Adrenal gland (tissue), 5 donors: Measurements from ENCODE around the gene PROCR.

Experiments used
- POLR2A ChIP-seq, 2 donors: fragments of 450-650 bp; IDR thresholded peaks; one replicate each; pipeline ENCODE4 v1.6.1; 2017; ENCODE audit warnings: antibody characterized with exemption in 2 of 2, mild to moderate bottlenecking in 2 of 2, moderate library complexity in 1 of 2
- TF ChIP-seq, protein P1 (sequence below), 6 experiments: fragments of 450-650 bp in 4 of 6; fragments of 200-600 bp in 2 of 6; sonication (generic) in 1 of 6; IDR thresholded peaks; 1 replicate in 5 of 6; 2 replicates in 1 of 6; pipeline versions ENCODE4 v1.5.1 to v1.8.0; 2016 to 2021; ENCODE audit warnings: antibody characterized with exemption in 6 of 6, mild to moderate bottlenecking in 2 of 6, moderate library complexity in 1 of 6
- donor health status: DM: no; HTN: no; CAD: no.

DNA sequence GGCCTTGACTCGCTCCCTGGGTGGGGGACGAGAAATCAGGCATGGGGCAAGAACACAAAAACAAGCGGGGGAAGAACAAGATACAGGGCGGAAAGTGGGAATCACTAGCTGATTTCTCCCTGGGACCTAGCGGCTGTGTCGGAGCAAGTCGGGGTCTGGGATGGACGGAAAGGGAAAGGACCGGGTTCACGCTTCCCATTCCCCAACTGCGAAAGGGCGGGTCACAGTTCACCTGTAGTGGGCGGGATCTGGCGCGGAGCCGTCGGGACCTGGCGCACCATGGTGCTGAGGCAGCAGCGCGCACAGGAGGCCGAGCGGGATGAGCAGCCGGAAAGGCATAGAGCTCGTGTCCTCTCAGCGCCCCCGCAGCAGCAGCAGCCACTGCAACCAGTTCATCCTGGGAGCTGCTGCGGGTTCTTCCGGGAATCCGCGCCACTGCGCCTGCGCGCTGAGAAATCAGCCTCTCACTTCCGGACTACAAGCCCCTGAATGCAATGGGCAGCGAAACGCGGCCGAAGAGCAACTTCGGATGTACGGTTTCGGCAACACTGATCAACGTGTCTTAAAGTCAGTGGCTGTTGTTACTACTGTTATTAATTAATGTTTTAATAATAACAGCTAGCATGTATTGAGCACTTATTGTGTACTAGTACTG lies 24.8 kb upstream of the PROCR start, which contains the start of gene EDEM2:
- TF ChIP-seq, protein P1, sequence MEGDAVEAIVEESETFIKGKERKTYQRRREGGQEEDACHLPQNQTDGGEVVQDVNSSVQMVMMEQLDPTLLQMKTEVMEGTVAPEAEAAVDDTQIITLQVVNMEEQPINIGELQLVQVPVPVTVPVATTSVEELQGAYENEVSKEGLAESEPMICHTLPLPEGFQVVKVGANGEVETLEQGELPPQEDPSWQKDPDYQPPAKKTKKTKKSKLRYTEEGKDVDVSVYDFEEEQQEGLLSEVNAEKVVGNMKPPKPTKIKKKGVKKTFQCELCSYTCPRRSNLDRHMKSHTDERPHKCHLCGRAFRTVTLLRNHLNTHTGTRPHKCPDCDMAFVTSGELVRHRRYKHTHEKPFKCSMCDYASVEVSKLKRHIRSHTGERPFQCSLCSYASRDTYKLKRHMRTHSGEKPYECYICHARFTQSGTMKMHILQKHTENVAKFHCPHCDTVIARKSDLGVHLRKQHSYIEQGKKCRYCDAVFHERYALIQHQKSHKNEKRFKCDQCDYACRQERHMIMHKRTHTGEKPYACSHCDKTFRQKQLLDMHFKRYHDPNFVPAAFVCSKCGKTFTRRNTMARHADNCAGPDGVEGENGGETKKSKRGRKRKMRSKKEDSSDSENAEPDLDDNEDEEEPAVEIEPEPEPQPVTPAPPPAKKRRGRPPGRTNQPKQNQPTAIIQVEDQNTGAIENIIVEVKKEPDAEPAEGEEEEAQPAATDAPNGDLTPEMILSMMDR (IDR thresholded peaks at IDR 0.05), result no peak
- peak in 1 of 2 donors; percentile 73 for TF ChIP-seq POLR2A (IDR thresholded peaks at IDR 0.05)
